H9 (cell line): ENCODE measurements around the gene SPAG5. TPM values are rescaled to one million over a fixed set of nuclear protein-coding genes. Genes with fewer than 3 reads are reported as not detected.
A peak's percentile ranks its signal among the peaks of the same experiment; 100 is the strongest.

ENCODE experiments used
- DNase-seq: peaks from one replicate; pipeline ENCODE4 v3.0.0-alpha.2; 2017
- H2AFZ ChIP-seq: one replicate; pipeline ENCODE4 v1.6.1; 2013; ENCODE audit warnings: mild to moderate bottlenecking, low read length, control low read depth, moderate library complexity
- H2AK5ac ChIP-seq: 2 replicates; pipeline ENCODE4 v1.6.1; 2013; ENCODE audit warnings: low read length, control low read depth, mixed read lengths; ENCODE audit not compliant: insufficient read length
- H2BK120ac ChIP-seq: one replicate; pipeline ENCODE4 v1.6.1; 2013; ENCODE audit warnings: low read depth, mild to moderate bottlenecking, low read length, control low read depth, inconsistent platforms; ENCODE audit not compliant: poor library complexity, severe bottlenecking
- H2BK12ac ChIP-seq: 2 replicates; pipeline ENCODE4 v1.6.1; 2013; ENCODE audit warnings: low read length, control low read depth, mixed read lengths, low read depth; ENCODE audit not compliant: insufficient read length
- H2BK15ac ChIP-seq: 2 replicates; pipeline ENCODE4 v1.6.1; 2013; ENCODE audit warnings: low read depth, low read length, control low read depth
- H2BK20ac ChIP-seq: one replicate; pipeline ENCODE4 v1.6.1; 2013; ENCODE audit warnings: low read depth, mild to moderate bottlenecking, low read length, control low read depth, inconsistent platforms; ENCODE audit not compliant: poor library complexity, severe bottlenecking
- H2BK5ac ChIP-seq: 2 replicates; pipeline ENCODE4 v1.6.1; 2013; ENCODE audit warnings: low read length, control low read depth, mixed read lengths; ENCODE audit not compliant: insufficient read length
- H3K14ac ChIP-seq: 2 replicates; pipeline ENCODE4 v1.6.1; 2013; ENCODE audit warnings: low read length, control low read depth; ENCODE audit not compliant: insufficient read depth
- H3K18ac ChIP-seq: 2 replicates; pipeline ENCODE4 v1.6.1; 2013; ENCODE audit warnings: low read depth, mild to moderate bottlenecking, mixed read lengths, low read length, control low read depth; ENCODE audit not compliant: insufficient read length
- H3K23ac ChIP-seq: 2 replicates; pipeline ENCODE4 v1.6.1; 2013; ENCODE audit warnings: low read length, control low read depth, mixed read lengths, low read depth; ENCODE audit not compliant: insufficient read length
- H3K23me2 ChIP-seq: 2 replicates; pipeline ENCODE4 v1.6.1; 2013; ENCODE audit warnings: low read depth, mild to moderate bottlenecking, mixed read lengths, low read length, control low read depth; ENCODE audit not compliant: insufficient read length, poor library complexity, severe bottlenecking
- H3K27ac ChIP-seq: 2 replicates; pipeline ENCODE4 v1.5.1; 2013; ENCODE audit warnings: low read length, control low read depth, mixed read lengths, low read depth; ENCODE audit not compliant: insufficient read length
- H3K27me3 ChIP-seq: 2 replicates; pipeline ENCODE4 v1.6.1; 2013; ENCODE audit warnings: low read length, control low read depth, inconsistent platforms; ENCODE audit not compliant: insufficient read depth
- H3K4ac ChIP-seq: 2 replicates; pipeline ENCODE4 v1.6.1; 2013; ENCODE audit warnings: low read depth, mild to moderate bottlenecking, control low read depth, inconsistent platforms, low read length, moderate library complexity
- H3K4me1 ChIP-seq: 2 replicates; pipeline ENCODE4 v1.6.1; 2013; ENCODE audit warnings: low read length, control low read depth, inconsistent platforms; ENCODE audit not compliant: insufficient read depth
- H3K4me2 ChIP-seq: 2 replicates; pipeline ENCODE4 v1.6.1; 2013; ENCODE audit warnings: low read length, control low read depth, mixed read lengths; ENCODE audit not compliant: insufficient read length, insufficient read depth
- H3K56ac ChIP-seq: 2 replicates; pipeline ENCODE4 v1.6.1; 2013; ENCODE audit warnings: low read depth, mild to moderate bottlenecking, mixed read lengths, low read length, control low read depth; ENCODE audit not compliant: insufficient read length
- H3K79me1 ChIP-seq: 2 replicates; pipeline ENCODE4 v1.6.1; 2013; ENCODE audit warnings: low read depth, mild to moderate bottlenecking, moderate library complexity, low read length, control low read depth, inconsistent platforms; ENCODE audit not compliant: insufficient read depth, poor library complexity, severe bottlenecking
- H3K79me2 ChIP-seq: 2 replicates; pipeline ENCODE4 v1.6.1; 2013; ENCODE audit warnings: low read length, control low read depth, inconsistent platforms; ENCODE audit not compliant: insufficient read depth
- H3K9ac ChIP-seq: 2 replicates; pipeline ENCODE4 v1.6.1; 2013; ENCODE audit warnings: low read length, control low read depth, mixed read lengths; ENCODE audit not compliant: insufficient read length; ENCODE audit errors: extremely low read depth
- H3K9me3 ChIP-seq: one replicate; pipeline ENCODE4 v1.6.1; 2013; ENCODE audit warnings: low read depth, low read length, inconsistent platforms; ENCODE audit not compliant: control insufficient read depth
- H3T11ph ChIP-seq: one replicate; pipeline ENCODE4 v1.6.1; 2013; ENCODE audit warnings: mild to moderate bottlenecking, low read length, control low read depth, inconsistent platforms
- H4K20me1 ChIP-seq: one replicate; pipeline ENCODE4 v1.6.1; 2013; ENCODE audit not compliant: control insufficient read depth, insufficient read length, insufficient read depth
- H4K5ac ChIP-seq: 2 replicates; pipeline ENCODE4 v1.6.1; 2013; ENCODE audit warnings: low read depth, mild to moderate bottlenecking, mixed read lengths, low read length, control low read depth; ENCODE audit not compliant: insufficient read length
- H4K8ac ChIP-seq: replicated peaks from 2 replicates; pipeline ENCODE4 v1.6.1; 2013; ENCODE audit warnings: low read length, control low read depth, mixed read lengths, low read depth; ENCODE audit not compliant: insufficient read length
- H4K91ac ChIP-seq: 2 replicates; pipeline ENCODE4 v1.6.1; 2013; ENCODE audit warnings: low read depth, mild to moderate bottlenecking, moderate library complexity, mixed read lengths, low read length, control low read depth; ENCODE audit not compliant: insufficient read length
- H3K27ac Mint-ChIP-seq, 3 experiments: 2 replicates in 2 of 3; 3 replicates in 1 of 3; pipeline ENCODE4 v1.8.0; 2020 to 2021; ENCODE audit warnings: mixed read lengths in 3 of 3, mild to moderate bottlenecking in 1 of 3, moderate library complexity in 1 of 3
- H3K27me3 Mint-ChIP-seq: 2 replicates; pipeline ENCODE4 v1.8.0; 2021; ENCODE audit warnings: low read depth, mild to moderate bottlenecking, moderate library complexity, mixed read lengths
- H3K36me3 Mint-ChIP-seq, 3 experiments: 2 replicates in 2 of 3; 3 replicates in 1 of 3; pipeline ENCODE4 v1.8.0; 2020 to 2021; ENCODE audit warnings: low read depth in 3 of 3, mixed read lengths in 3 of 3; ENCODE audit not compliant: insufficient read depth in 1 of 3
- H3K4me1 Mint-ChIP-seq, 2 experiments: 2 replicates each; pipeline ENCODE4 v1.8.0; 2020; ENCODE audit warnings: mixed read lengths in 2 of 2
- H3K4me3 Mint-ChIP-seq, 2 experiments: 2 replicates in 1 of 2; 3 replicates in 1 of 2; pipeline ENCODE4 v1.8.0; 2020 to 2021; ENCODE audit warnings: mild to moderate bottlenecking in 2 of 2, mixed read lengths in 2 of 2, moderate library complexity in 1 of 2
- H3K9me3 Mint-ChIP-seq, 2 experiments: 2 replicates in 1 of 2; 3 replicates in 1 of 2; pipeline ENCODE4 v1.8.0; 2020; ENCODE audit warnings: mild to moderate bottlenecking in 2 of 2, mixed read lengths in 2 of 2, moderate library complexity in 1 of 2
- whole genome bisulfite sequencing: extraction: QIAGEN DNeasy Blood & Tissue Kit; methylation state at CpG from one replicate; pipeline ENCODE4 v1.1.7; 2013; ENCODE audit warnings: missing lambda C conversion rate, low lambda C conversion rate, mixed read lengths; ENCODE audit not compliant: insufficient read length; ENCODE audit errors: extremely low coverage; 5-methylcytosine and 5-hydroxymethylcytosine counted together
- total RNA-seq: library from RNA; stranded (reverse); gene quantifications from 2 replicates; pipeline ENCODE4 v1.2.1, GENCODE V29; 2021
- TF ChIP-seq, protein P1 (sequence below): fragments of 200-600 bp; sonication (generic); conservative IDR thresholded peaks from 3 replicates; pipeline ENCODE4 v1.8.0; 2021; ENCODE audit warnings: antibody characterized with exemption, mild to moderate bottlenecking

Gene SPAG5
- total RNA-seq, 1 experiment from 2014 or later: 122 TPM

- Histone ChIP-seq H3K4me1 (no peaks in the 10 kb centered on the region), H3K56ac (no peak overlapping the region), H2AFZ (no peak overlapping the region), H2BK120ac (no peak overlapping the region), H4K91ac (no peak overlapping the region), H3K9ac (no peak overlapping the region), H3K4me2 (no peak overlapping the region), H3K9me3 (no peaks in the 10 kb centered on the region), H4K8ac (no peak overlapping the region), H3K27me3 (no peaks in the 10 kb centered on the region), H3K79me1 (no peaks in the 10 kb centered on the region), H3K14ac (no peak overlapping the region), H2BK20ac (no peak overlapping the region), H2BK5ac (no peak overlapping the region), H3K23me2 (peaks cover 11% of the 10 kb centered on the region), H3K23ac (no peak overlapping the region), H3K4ac (no peak overlapping the region), H2BK12ac (no peak overlapping the region), H4K20me1 (peaks cover 2% of the 10 kb centered on the region), H2BK15ac (no peak overlapping the region), H2AK5ac (no peak overlapping the region), H3K18ac (no peak overlapping the region), H3T11ph (no peak overlapping the region), H3K27ac (no peak overlapping the region), H4K5ac (no peak overlapping the region), H3K79me2 (no peaks in the 10 kb centered on the region)
- no CpG with 5 or more reads among the region's 6 CpGs for WGBS
- Mint-ChIP-seq H3K9me3 (no peaks in the 10 kb centered on the region), H3K27ac (no peak overlapping the region), H3K27me3 (peaks cover 7% of the 10 kb centered on the region), H3K36me3 (peaks cover 14 to 40% (median 38%) of the 10 kb centered on the region in 3 experiments; a peak in 6 of 7 replicates), H3K4me3 (peak overlapping the region in 1 of 2 experiments; percentile 21; a peak in 1 of 5 replicates), H3K4me1 (peaks cover 24 to 40% of the 10 kb centered on the region in 2 experiments)
- DNase-seq: no peak
- TF ChIP-seq, protein P1, sequence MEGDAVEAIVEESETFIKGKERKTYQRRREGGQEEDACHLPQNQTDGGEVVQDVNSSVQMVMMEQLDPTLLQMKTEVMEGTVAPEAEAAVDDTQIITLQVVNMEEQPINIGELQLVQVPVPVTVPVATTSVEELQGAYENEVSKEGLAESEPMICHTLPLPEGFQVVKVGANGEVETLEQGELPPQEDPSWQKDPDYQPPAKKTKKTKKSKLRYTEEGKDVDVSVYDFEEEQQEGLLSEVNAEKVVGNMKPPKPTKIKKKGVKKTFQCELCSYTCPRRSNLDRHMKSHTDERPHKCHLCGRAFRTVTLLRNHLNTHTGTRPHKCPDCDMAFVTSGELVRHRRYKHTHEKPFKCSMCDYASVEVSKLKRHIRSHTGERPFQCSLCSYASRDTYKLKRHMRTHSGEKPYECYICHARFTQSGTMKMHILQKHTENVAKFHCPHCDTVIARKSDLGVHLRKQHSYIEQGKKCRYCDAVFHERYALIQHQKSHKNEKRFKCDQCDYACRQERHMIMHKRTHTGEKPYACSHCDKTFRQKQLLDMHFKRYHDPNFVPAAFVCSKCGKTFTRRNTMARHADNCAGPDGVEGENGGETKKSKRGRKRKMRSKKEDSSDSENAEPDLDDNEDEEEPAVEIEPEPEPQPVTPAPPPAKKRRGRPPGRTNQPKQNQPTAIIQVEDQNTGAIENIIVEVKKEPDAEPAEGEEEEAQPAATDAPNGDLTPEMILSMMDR: no peak
Observed at GRCh38 chr17:28573966-28574480, 24.8 kb downstream of the SPAG5 start.
